22Rv1 (cell line): ENCODE data around the gene MEF2A.

Experiments
- H3K27ac ChIP-seq: fragments of 450-650 bp; 2 replicates; pipeline ENCODE4 v1.5.1; 2017
- ZFX ChIP-seq: fragments of 450-650 bp; IDR thresholded peaks from 2 replicates; pipeline ENCODE4 v1.6.1; 2017; ENCODE audit warnings: antibody characterized with exemption, borderline replicate concordance
- TF ChIP-seq, protein P1 (sequence below): fragments of 450-650 bp; IDR thresholded peaks from 2 replicates; pipeline ENCODE4 v1.5.1; 2017; ENCODE audit warnings: mild to moderate bottlenecking

MEF2A gene

DNA sequence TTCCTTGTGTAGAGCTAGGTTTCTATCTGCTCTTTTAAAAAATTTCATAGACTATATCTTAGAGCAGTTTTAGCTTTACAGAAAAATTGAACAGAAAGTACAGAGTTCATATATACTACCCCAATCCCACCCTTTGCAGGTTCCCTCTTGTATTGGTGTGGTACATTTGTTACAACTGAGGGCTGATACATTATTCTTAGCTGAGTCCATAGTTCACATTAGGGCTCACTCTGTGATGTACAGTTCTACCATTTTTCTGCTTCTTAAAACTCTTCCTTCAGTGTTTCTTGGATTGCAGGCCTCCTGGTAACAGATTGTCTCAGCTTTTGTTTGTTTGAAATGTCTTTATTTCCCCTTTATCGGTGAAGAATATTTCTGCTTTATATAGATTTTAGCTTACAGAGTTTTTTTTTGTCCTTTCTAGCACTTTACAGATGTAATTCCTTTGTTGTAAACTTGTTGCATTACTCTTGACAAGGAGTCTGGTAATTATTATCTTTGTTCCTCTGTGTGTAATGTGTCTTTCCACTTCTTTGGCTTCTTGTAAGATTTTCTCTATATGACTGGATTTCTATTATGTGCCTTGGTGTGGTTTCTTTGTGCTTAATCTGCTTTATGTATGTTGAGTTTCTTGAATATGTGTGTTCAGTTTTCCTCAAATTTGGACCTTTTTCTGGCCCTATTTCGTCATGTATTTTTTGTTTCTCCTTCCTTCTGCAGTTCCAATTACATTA, 25.3 kb downstream of the MEF2A start:
- TF ChIP-seq, protein P1, sequence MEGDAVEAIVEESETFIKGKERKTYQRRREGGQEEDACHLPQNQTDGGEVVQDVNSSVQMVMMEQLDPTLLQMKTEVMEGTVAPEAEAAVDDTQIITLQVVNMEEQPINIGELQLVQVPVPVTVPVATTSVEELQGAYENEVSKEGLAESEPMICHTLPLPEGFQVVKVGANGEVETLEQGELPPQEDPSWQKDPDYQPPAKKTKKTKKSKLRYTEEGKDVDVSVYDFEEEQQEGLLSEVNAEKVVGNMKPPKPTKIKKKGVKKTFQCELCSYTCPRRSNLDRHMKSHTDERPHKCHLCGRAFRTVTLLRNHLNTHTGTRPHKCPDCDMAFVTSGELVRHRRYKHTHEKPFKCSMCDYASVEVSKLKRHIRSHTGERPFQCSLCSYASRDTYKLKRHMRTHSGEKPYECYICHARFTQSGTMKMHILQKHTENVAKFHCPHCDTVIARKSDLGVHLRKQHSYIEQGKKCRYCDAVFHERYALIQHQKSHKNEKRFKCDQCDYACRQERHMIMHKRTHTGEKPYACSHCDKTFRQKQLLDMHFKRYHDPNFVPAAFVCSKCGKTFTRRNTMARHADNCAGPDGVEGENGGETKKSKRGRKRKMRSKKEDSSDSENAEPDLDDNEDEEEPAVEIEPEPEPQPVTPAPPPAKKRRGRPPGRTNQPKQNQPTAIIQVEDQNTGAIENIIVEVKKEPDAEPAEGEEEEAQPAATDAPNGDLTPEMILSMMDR, result no peak
- TF ChIP-seq ZFX, result no peak
- no peak overlapping the region for H3K27ac ChIP-seq

DNA sequence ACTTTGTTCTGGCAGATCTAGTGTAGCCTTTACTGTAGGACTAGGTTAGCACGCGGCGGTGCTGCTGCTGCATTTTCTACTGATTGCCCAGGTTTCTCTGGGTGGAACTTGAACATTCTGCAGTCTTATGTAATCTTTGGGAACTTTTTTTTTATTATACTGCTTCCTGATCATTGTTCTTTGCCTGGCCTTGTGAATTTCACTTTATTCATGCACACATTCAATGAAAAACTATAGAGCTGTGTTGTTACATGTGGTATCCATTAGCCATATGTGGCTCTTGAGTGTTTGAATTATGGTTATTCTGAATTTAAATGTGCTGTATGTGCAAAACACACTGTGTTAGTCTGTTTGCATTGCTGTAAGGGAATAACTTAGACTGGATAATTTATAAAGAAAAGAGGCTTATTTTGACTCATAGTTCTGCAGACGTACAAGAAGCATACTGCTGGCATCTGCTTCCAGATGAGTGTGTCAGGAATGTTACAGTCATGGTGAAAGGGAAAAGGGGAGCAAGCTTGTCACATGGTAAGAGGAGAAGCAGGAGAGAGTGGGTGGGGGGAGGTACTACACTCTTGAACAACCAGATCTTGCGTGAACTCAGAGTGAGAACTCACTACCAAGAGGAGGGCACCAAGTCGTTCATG, 26.5 kb downstream of the MEF2A start:
- no peak overlapping the region for H3K27ac ChIP-seq
- TF ChIP-seq, protein P1, result no peak
- no peak for TF ChIP-seq ZFX

DNA sequence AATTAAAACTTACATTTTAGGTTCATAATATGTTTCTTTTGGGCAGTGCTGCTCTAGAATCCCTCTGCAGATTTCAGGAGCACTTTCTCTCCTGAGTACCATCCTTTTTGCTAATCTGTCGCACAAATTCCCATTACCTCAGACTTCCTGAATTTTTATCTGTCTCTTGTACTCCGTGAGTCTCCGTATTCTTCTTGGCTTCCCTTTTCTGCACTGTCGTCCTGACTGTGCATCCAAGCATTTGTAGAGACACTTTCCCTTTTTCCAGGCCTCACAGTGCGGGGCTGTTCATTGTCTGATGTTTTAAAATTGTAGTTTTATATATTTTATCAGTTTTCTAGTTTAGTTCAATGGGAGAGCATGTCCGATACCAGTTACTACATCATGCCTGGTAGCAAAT, 27.3 kb downstream of the MEF2A start:
- TF ChIP-seq, protein P1, result no peak
- no peak for TF ChIP-seq ZFX
- H3K27ac ChIP-seq, result no peak overlapping the region

DNA sequence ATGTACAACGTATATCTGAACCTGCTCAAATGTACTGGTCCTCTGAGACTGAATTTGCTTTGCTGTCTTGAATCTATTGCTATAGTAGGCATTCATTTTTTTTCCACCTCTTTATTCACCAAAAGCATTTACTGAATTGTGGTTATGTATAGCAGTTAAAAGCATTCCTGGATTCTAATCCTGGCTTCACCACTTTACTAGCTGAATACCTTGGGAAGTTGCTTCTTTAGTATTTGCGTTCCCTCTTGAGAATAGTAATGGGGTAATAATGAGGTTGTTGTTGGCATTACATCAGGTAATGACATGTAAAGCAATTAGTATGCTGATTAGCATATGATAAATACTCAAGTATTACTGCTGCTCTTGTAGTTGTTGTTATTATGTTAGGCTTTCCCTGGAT, 29.1 kb downstream of the MEF2A start:
- H3K27ac ChIP-seq, result no peak overlapping the region
- no peak for TF ChIP-seq ZFX
- TF ChIP-seq, protein P1, result no peak

DNA sequence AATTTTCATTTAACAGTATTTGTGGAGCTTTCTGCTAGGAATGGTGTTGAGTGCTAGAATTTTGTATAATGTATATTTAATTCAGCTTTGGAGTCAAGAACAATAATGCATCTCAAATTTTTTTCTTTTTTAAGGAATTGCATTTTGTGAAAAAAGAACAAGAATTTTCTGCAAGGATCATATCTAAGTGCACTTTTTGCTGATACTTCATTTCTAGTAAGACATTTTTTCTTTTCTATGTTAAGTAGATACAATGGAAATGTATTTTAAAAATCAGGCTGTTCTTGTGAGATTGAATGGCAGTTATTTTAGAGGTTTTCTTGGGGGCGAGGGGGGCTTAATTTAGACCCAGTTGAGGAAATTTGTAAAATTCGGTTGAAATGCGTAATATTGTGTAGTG, 32.5 kb downstream of the MEF2A start:
- H3K27ac ChIP-seq, result no peak overlapping the region
- TF ChIP-seq, protein P1, result no peak

DNA sequence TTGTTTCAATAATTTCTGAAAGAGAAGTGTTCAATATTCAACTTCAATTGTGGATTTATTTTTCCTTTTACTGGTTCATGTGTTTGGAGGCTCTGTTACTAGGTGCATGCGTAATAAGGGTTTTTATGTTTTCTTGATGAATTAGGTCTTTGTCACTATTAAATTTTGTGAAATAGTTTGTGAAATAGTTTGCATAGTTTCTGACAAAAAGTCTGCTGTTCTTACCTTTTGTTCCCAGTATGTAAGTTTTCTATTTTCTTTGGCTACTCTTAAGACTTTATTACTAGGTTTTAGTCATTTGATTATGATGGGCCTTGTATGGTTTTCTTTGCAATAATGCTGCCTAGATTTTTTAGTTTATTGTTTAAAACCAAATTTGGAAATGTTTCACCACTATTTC, 38.0 kb downstream of the MEF2A start:
- no peak for TF ChIP-seq ZFX
- TF ChIP-seq, protein P1, result no peak
- H3K27ac ChIP-seq, result no peak overlapping the region

DNA sequence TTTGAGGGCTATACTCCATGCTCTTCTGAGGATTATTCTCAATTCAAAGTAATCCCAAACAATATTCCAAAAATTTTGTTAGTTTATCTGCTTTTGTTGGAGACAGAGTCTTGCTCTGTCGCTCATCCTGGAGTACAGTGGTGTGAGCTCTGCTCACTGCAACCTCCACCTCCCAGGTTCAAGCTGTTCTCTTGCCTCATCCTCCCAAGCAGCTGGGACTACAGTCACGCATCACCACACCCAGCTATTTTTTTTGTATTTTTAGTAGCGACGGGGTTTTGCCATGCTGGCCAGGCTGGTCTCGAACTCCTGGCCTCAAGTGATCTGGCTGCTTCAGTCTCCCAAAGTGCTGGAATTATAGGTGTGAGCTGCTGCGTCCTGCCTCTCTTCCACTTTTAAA, 39.1 kb downstream of the MEF2A start:
- no peak overlapping the region for H3K27ac ChIP-seq
- TF ChIP-seq, protein P1, result no peak
- TF ChIP-seq ZFX, result no peak
